Neural cell (in vitro differentiated cells): ENCODE results near the gene TOM1. TPM values are rescaled to one million over a fixed set of nuclear protein-coding genes. Genes with fewer than 3 reads are reported as not detected.

ENCODE experiments used
- H2AFZ ChIP-seq: fragments of 200-600, 300-800 bp; sonication (generic), shearing (Covaris generic); 2 replicates; pipeline ENCODE4 v1.6.0; 2014; ENCODE audit warnings: low read depth, mild to moderate bottlenecking, antibody characterized with exemption, low read length, moderate library complexity
- H3F3A ChIP-seq: fragments of 200-600 bp; shearing (Covaris generic); 2 replicates; pipeline ENCODE4 v1.6.1; 2016; ENCODE audit warnings: mild to moderate bottlenecking, moderate library complexity, mixed read lengths, antibody characterized with exemption, low read length; ENCODE audit not compliant: insufficient read depth, poor library complexity, severe bottlenecking
- H3K27ac ChIP-seq: fragments of 200-600, 300-800 bp; sonication (generic), shearing (Covaris generic); 2 replicates; pipeline ENCODE4 v1.5.1; 2014; ENCODE audit warnings: mild to moderate bottlenecking, low read length, moderate library complexity
- H3K27me3 ChIP-seq: fragments of 300-800, 200-600 bp; sonication (generic), shearing (Covaris generic); 2 replicates; pipeline ENCODE4 v1.6.0; 2014; ENCODE audit warnings: mild to moderate bottlenecking, low read depth, low read length, moderate library complexity; ENCODE audit not compliant: insufficient read depth
- H3K36me3 ChIP-seq: fragments of 300-800, 200-600 bp; sonication (generic), shearing (Covaris generic); 2 replicates; pipeline ENCODE4 v1.5.1; 2014; ENCODE audit warnings: mild to moderate bottlenecking, antibody characterized with exemption, low read length, moderate library complexity; ENCODE audit not compliant: insufficient read depth
- H3K4me2 ChIP-seq: fragments of 300-800, 200-600 bp; sonication (generic), shearing (Covaris generic); 2 replicates; pipeline ENCODE4 v1.6.0; 2014; ENCODE audit warnings: mild to moderate bottlenecking, low read length
- H3K4me3 ChIP-seq: fragments of 300-800, 200-600 bp; sonication (generic), shearing (Covaris generic); 2 replicates; pipeline ENCODE4 v1.5.1; 2014; ENCODE audit warnings: mild to moderate bottlenecking, low read length, moderate library complexity
- H3K79me2 ChIP-seq: fragments of 200-600 bp; shearing (Covaris generic); replicated peaks from 2 replicates; pipeline ENCODE4 v1.6.0; 2014; ENCODE audit warnings: mild to moderate bottlenecking, low read length, moderate library complexity; ENCODE audit not compliant: insufficient read depth
- H3K9ac ChIP-seq: fragments of 300-800, 200-600 bp; sonication (generic), shearing (Covaris generic); 2 replicates; pipeline ENCODE4 v1.6.1; 2016; ENCODE audit warnings: mild to moderate bottlenecking, low read length, mixed read lengths
- H3K9me2 ChIP-seq: fragments of 200-600 bp; shearing (Covaris generic); 2 replicates; pipeline ENCODE4 v1.6.1; 2016; ENCODE audit warnings: mild to moderate bottlenecking, low read length, mixed read lengths; ENCODE audit not compliant: insufficient read depth
- H3K9me3 ChIP-seq: fragments of 200-600, 300-800 bp; sonication (generic), shearing (Covaris generic); 2 replicates; pipeline ENCODE4 v1.6.1; 2016; ENCODE audit warnings: mild to moderate bottlenecking, mixed run types, low read length, moderate library complexity, mixed read lengths
- H4K20me1 ChIP-seq: fragments of 200-600 bp; shearing (Covaris generic); 2 replicates; pipeline ENCODE4 v1.6.1; 2016; ENCODE audit warnings: mild to moderate bottlenecking, mixed run types; ENCODE audit not compliant: insufficient read depth
- EP300 ChIP-seq: fragments of 450-650 bp; conservative IDR thresholded peaks from 2 replicates; pipeline ENCODE4 v1.6.1; 2014; ENCODE audit warnings: antibody characterized with exemption, mild to moderate bottlenecking, moderate library complexity; ENCODE audit not compliant: poor library complexity, severe bottlenecking
- EZH2 ChIP-seq: fragments of 200-600, 300-800 bp; shearing (Covaris generic), sonication (generic); IDR thresholded peaks from 2 replicates; pipeline ENCODE4 v1.6.1; 2014; ENCODE audit warnings: antibody characterized with exemption, low read length, borderline replicate concordance, mild to moderate bottlenecking; ENCODE audit not compliant: insufficient read depth, poor library complexity, severe bottlenecking
- MXI1 ChIP-seq: fragments of 450-650 bp; conservative IDR thresholded peaks from 2 replicates; pipeline ENCODE4 v1.6.1; 2014; ENCODE audit warnings: antibody characterized with exemption, mild to moderate bottlenecking; ENCODE audit not compliant: poor library complexity, severe bottlenecking
- POLR2AphosphoS5 ChIP-seq: IDR thresholded peaks from 2 replicates; pipeline ENCODE4 v1.6.1; 2012
- RAD21 ChIP-seq: fragments of 450-650 bp; conservative IDR thresholded peaks from 2 replicates; pipeline ENCODE4 v1.6.1; 2014; ENCODE audit warnings: antibody characterized with exemption, mild to moderate bottlenecking, moderate library complexity
- SMC3 ChIP-seq: fragments of 450-650 bp; conservative IDR thresholded peaks from 2 replicates; pipeline ENCODE4 v1.6.1; 2014; ENCODE audit warnings: antibody characterized with exemption, mild to moderate bottlenecking, moderate library complexity; ENCODE audit not compliant: poor library complexity
- TAF1 ChIP-seq: IDR thresholded peaks from 2 replicates; pipeline ENCODE4 v1.6.1; 2012; ENCODE audit warnings: low read depth
- polyA plus RNA-seq: library from polyadenylated mRNA; depleted of rRNA; stranded (reverse); fragments of >200 nt; gene quantifications from 2 replicates; pipeline ENCODE4 v1.2.3, GENCODE V29; 2014
- TF ChIP-seq, protein P1 (sequence below): fragments of 450-650 bp; IDR thresholded peaks from 2 replicates; pipeline ENCODE4 v1.5.1; 2014; ENCODE audit warnings: antibody characterized with exemption, mild to moderate bottlenecking, moderate library complexity; ENCODE audit not compliant: poor library complexity, severe bottlenecking
- TF ChIP-seq, protein P2 (sequence below): IDR thresholded peaks from 2 replicates; pipeline ENCODE4 v1.6.1; 2012; ENCODE audit warnings: borderline replicate concordance

The TOM1 gene
- polyA plus RNA-seq, 1 donor from 2014 or later = 13.3 TPM

DNA sequence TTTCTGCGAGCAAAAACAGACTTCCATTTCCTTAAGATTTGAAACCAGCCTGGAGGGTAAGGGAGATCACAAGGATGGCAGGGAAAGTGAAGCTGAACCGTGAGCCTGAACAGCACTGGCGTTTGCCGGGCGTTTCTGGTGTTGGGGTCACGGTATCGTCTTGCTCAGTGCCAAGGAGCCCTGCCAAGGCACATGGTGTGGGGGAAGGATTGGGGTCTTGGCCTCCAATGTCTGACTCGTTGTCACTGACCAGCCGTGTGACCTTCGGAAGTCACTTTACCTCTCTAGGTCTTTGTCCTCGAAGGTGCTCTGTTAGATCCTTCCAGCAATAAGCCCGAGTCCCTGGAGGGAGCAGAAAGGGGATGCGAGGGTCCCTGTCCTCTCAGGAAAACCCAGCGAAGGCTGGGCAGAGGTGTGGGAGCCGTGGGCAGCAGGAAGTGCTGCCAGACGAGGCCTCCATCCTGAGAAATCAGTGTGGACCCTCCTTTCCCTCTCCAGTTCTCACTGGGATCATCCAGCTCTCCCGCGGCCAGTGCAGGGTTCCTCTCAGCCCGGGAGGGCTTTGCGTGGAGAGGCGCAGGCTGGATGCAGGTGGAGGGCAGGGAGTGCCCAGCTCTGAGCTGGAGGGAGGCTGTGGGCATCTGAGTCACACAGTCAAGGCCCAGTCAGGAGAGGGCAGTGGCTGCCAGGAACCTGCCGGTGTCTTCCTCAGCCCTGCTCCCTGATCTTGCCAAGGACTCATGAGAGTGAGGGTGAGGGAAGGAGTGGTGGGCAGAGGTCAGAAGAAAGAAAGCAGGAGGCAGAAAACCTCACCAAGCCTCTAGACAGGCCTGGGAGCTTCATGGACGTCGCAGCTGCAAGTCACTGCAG is 18.9 kb downstream of the TOM1 start:
- no peak overlapping the region for H2AFZ ChIP-seq
- H3K27ac ChIP-seq = no peak overlapping the region
- H3F3A ChIP-seq = no peaks in the 10 kb centered on the region
- H3K4me2 ChIP-seq = no peak overlapping the region
- H4K20me1 ChIP-seq = no peaks in the 10 kb centered on the region
- no peaks in the 10 kb centered on the region for H3K27me3 ChIP-seq
- no peaks in the 10 kb centered on the region for H3K9me3 ChIP-seq
- H3K79me2 ChIP-seq = no peaks in the 10 kb centered on the region
- H3K36me3 ChIP-seq = no peaks in the 10 kb centered on the region
- H3K9me2 ChIP-seq = no peaks in the 10 kb centered on the region
- no peak overlapping the region for H3K9ac ChIP-seq
- TF ChIP-seq MXI1 (no peak), RAD21 (no peak), SMC3 (no peak), EZH2 (no peak), TAF1 (no peak), EP300 (no peak), POLR2AphosphoS5 (no peak)
- TF ChIP-seq, protein P1, sequence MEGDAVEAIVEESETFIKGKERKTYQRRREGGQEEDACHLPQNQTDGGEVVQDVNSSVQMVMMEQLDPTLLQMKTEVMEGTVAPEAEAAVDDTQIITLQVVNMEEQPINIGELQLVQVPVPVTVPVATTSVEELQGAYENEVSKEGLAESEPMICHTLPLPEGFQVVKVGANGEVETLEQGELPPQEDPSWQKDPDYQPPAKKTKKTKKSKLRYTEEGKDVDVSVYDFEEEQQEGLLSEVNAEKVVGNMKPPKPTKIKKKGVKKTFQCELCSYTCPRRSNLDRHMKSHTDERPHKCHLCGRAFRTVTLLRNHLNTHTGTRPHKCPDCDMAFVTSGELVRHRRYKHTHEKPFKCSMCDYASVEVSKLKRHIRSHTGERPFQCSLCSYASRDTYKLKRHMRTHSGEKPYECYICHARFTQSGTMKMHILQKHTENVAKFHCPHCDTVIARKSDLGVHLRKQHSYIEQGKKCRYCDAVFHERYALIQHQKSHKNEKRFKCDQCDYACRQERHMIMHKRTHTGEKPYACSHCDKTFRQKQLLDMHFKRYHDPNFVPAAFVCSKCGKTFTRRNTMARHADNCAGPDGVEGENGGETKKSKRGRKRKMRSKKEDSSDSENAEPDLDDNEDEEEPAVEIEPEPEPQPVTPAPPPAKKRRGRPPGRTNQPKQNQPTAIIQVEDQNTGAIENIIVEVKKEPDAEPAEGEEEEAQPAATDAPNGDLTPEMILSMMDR = no peak
- TF ChIP-seq, protein P2, sequence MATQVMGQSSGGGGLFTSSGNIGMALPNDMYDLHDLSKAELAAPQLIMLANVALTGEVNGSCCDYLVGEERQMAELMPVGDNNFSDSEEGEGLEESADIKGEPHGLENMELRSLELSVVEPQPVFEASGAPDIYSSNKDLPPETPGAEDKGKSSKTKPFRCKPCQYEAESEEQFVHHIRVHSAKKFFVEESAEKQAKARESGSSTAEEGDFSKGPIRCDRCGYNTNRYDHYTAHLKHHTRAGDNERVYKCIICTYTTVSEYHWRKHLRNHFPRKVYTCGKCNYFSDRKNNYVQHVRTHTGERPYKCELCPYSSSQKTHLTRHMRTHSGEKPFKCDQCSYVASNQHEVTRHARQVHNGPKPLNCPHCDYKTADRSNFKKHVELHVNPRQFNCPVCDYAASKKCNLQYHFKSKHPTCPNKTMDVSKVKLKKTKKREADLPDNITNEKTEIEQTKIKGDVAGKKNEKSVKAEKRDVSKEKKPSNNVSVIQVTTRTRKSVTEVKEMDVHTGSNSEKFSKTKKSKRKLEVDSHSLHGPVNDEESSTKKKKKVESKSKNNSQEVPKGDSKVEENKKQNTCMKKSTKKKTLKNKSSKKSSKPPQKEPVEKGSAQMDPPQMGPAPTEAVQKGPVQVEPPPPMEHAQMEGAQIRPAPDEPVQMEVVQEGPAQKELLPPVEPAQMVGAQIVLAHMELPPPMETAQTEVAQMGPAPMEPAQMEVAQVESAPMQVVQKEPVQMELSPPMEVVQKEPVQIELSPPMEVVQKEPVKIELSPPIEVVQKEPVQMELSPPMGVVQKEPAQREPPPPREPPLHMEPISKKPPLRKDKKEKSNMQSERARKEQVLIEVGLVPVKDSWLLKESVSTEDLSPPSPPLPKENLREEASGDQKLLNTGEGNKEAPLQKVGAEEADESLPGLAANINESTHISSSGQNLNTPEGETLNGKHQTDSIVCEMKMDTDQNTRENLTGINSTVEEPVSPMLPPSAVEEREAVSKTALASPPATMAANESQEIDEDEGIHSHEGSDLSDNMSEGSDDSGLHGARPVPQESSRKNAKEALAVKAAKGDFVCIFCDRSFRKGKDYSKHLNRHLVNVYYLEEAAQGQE = no peak
- no peak overlapping the region for H3K4me3 ChIP-seq

DNA sequence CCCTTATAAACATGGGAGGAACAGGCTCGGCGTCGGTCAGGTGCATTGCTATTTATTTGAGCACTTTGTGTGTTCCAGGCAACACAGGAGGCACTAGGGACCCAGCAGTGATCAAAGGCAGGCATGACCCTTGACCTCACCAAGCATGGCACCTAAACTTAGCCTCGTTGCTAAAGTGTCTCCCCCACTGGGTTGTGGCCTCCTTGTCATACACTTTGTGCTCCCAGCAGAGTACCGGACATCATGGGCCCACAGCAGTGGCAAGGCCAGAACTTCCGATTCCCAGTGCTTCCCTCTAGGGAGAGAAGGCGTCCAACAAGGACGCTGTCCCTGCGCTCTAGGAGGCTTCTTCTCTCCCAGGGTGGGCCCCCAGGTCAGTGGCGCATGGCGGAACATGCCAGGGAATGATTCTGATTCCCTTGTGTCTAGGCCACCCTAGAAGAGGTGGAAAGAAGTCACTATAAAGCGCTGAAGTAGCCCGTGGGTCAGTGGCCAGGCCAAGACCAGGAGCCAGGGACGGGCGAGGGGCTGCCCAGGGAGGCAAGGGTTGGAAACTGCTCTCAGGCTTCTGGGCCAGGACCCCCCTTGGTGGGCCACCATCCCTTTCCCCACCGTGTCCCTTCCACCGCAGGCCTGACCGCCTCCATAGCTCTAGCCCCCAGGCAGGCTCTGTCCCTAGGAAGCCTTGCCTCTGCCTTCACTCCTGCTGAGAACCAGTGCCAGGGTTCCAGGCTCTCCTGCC is 19.7 kb downstream of the TOM1 start:
- no peaks in the 10 kb centered on the region for H3K27me3 ChIP-seq
- no peak overlapping the region for H3K4me2 ChIP-seq
- no peaks in the 10 kb centered on the region for H3K9me3 ChIP-seq
- no peak for TF ChIP-seq MXI1
- no peak for TF ChIP-seq TAF1
- TF ChIP-seq POLR2AphosphoS5 = no peak
- TF ChIP-seq RAD21 = no peak
- TF ChIP-seq, protein P2 = no peak
- TF ChIP-seq EZH2 = no peak
- TF ChIP-seq, protein P1 = no peak
- no peak for TF ChIP-seq SMC3
- no peak for TF ChIP-seq EP300
- H3F3A ChIP-seq = no peaks in the 10 kb centered on the region
- H4K20me1 ChIP-seq = no peaks in the 10 kb centered on the region
- H3K9me2 ChIP-seq = no peaks in the 10 kb centered on the region
- no peaks in the 10 kb centered on the region for H3K36me3 ChIP-seq
- H2AFZ ChIP-seq = no peak overlapping the region
- H3K4me3 ChIP-seq = no peak overlapping the region
- H3K79me2 ChIP-seq = no peaks in the 10 kb centered on the region
- H3K9ac ChIP-seq = no peak overlapping the region
- no peak overlapping the region for H3K27ac ChIP-seq
